Cardiac muscle cell (in vitro differentiated cells and primary cell): ENCODE results near the gene TMEM184A. TPM values are rescaled to one million over a fixed set of nuclear protein-coding genes. Genes with fewer than 3 reads are reported as not detected.

ENCODE experiments used
- DNase-seq, 2 donors: peaks; one replicate each; pipeline versions ENCODE4 v3.0.0 to v3.0.0-alpha.2; 2010 to 2017; ENCODE audit warnings: low read depth in 1 of 2, low spot score in 1 of 2
- H3K27ac ChIP-seq: fragments of 200-600 bp; sonication (generic); 2 replicates; pipeline ENCODE4 v1.5.1; 2016
- H3K27me3 ChIP-seq: fragments of 200-600 bp; sonication (generic); 2 replicates; pipeline ENCODE4 v1.6.0; 2016; ENCODE audit warnings: control low read depth
- H3K36me3 ChIP-seq: fragments of 200-600 bp; sonication (generic); 2 replicates; pipeline ENCODE4 v1.5.1; 2016; ENCODE audit warnings: control low read depth
- H3K4me1 ChIP-seq: fragments of 200-600 bp; sonication (generic); 2 replicates; pipeline ENCODE4 v1.8.1; 2017; ENCODE audit warnings: low read depth, mild to moderate bottlenecking, mixed run types
- H3K4me3 ChIP-seq: fragments of 200-600 bp; sonication (generic); 2 replicates; pipeline ENCODE4 v1.5.1; 2016; ENCODE audit warnings: mild to moderate bottlenecking
- H3K9me3 ChIP-seq: fragments of 200-600 bp; sonication (generic); 2 replicates; pipeline ENCODE4 v1.5.1; 2017; ENCODE audit warnings: low read depth, mild to moderate bottlenecking, control low read depth
- polyA plus RNA-seq: library from polyadenylated mRNA; unstranded; fragments of >200 nt; fragmentation: Nextera tagmentation; extraction: Ambion mirVana; gene quantifications from 2 replicates; pipeline ENCODE4 v1.2.1, GENCODE V29; 2016
- total RNA-seq: library from RNA; depleted of rRNA; stranded (reverse); fragments of >200 nt; gene quantifications from 2 replicates; pipeline ENCODE4 v1.2.3, GENCODE V29; 2016
- TF ChIP-seq, protein P1 (sequence below): IDR thresholded peaks from 2 replicates; pipeline ENCODE4 v1.5.1; 2012; ENCODE audit warnings: low read depth, mild to moderate bottlenecking, low read length

TMEM184A gene
- total and polyA plus RNA-seq, 2 experiments from 2014 or later: 2.1 to 3.0 TPM

DNA sequence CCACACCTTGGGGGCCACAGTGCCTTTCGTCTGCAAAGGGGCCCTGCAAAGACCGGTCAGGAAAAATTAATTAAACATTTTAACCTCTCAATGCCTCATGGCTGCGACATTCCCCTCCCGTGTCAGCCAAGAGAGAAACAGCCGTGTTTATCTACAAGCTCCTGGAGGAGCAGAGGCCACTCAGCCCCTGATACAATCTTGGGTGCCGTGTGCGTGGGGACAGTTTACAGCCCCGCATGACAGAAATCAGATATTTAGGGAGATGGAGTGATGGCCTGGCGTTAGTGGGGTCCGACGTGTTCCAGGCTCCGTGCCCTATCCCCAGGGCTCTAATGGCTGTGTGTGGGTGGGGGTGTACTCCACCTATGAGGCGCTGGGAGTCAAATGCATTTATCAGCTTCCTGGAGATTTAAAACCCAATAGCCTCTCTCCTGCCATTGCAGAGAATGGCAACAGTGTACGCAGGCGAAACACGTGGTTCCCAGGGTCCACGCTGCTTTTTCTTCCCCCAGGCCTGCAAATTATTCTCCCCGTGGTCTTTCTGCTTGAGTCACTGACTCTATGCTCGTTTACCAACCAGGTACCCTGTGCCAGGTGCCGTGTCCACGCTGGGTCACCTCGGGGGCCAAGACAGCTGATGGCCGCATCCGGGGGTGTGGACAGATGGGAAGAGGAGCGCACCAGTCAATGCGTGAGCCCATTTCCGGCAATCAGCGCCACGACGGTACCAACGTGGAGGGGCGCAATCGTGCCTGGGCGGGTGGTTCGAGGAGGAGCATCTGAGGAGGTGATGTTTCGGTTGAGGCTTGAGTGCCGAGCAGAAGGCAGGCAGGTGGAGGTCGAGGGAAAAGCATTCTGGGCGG lies 40.4 kb upstream of the TMEM184A start:
- Histone ChIP-seq H3K27me3 (peaks cover 13% of the 10 kb centered on the region), H3K36me3 (no peaks in the 10 kb centered on the region), H3K27ac (no peak overlapping the region), H3K4me1 (no peaks in the 10 kb centered on the region), H3K9me3 (no peaks in the 10 kb centered on the region), H3K4me3 (no peak overlapping the region)
- DNase-seq: no peak
- TF ChIP-seq, protein P1, sequence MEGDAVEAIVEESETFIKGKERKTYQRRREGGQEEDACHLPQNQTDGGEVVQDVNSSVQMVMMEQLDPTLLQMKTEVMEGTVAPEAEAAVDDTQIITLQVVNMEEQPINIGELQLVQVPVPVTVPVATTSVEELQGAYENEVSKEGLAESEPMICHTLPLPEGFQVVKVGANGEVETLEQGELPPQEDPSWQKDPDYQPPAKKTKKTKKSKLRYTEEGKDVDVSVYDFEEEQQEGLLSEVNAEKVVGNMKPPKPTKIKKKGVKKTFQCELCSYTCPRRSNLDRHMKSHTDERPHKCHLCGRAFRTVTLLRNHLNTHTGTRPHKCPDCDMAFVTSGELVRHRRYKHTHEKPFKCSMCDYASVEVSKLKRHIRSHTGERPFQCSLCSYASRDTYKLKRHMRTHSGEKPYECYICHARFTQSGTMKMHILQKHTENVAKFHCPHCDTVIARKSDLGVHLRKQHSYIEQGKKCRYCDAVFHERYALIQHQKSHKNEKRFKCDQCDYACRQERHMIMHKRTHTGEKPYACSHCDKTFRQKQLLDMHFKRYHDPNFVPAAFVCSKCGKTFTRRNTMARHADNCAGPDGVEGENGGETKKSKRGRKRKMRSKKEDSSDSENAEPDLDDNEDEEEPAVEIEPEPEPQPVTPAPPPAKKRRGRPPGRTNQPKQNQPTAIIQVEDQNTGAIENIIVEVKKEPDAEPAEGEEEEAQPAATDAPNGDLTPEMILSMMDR: no peak

DNA sequence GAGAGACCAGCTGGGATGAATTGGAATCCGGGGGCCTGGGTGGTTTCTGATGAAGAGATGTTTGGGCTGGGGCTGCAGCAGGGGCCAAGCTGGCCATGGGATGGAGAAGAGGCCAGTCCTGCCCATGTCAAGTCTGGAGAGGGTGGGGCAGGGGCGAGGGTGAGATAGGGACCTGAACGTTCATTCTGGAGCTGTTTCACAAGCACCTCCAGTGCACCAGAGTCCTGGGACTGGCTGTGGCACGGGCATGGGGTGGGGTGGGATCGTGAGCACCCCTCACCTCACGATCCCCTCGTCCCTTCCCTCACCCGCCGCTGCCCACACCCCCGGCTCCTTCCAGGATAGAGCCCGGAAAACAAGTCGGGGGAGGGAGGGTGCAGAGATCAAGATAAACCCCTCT lies 39.6 kb upstream of the TMEM184A start:
- H3K36me3 ChIP-seq: no peaks in the 10 kb centered on the region
- H3K4me3 ChIP-seq: no peak overlapping the region
- no peak for DNase-seq
- H3K4me1 ChIP-seq: no peaks in the 10 kb centered on the region
- H3K27ac ChIP-seq: no peak overlapping the region
- TF ChIP-seq, protein P1: no peak
- H3K9me3 ChIP-seq: no peaks in the 10 kb centered on the region
- peaks cover 19% of the 10 kb centered on the region for H3K27me3 ChIP-seq

DNA sequence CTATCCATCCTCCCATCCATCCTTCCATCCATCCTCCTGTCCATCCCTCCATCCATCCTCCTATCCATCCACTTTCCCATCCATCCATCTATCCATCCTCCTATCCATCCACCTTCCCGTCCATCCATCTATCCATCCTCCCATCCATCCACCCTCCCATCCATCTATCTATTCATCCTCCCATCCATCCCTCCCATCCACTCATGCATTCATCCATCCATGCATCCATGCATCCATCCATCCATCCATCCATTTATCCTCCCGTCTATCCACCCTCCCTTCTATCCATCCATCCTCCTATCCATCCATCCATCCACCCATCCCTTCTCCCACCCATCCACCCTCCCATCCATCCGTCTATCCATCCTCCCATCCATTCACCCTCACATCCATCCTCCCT lies 39.0 kb upstream of the TMEM184A start:
- TF ChIP-seq, protein P1: no peak
- Histone ChIP-seq H3K4me3 (no peak overlapping the region), H3K36me3 (no peaks in the 10 kb centered on the region), H3K27me3 (peaks cover 23% of the 10 kb centered on the region), H3K27ac (no peak overlapping the region), H3K4me1 (no peaks in the 10 kb centered on the region), H3K9me3 (no peaks in the 10 kb centered on the region)
- DNase-seq: no peak

DNA sequence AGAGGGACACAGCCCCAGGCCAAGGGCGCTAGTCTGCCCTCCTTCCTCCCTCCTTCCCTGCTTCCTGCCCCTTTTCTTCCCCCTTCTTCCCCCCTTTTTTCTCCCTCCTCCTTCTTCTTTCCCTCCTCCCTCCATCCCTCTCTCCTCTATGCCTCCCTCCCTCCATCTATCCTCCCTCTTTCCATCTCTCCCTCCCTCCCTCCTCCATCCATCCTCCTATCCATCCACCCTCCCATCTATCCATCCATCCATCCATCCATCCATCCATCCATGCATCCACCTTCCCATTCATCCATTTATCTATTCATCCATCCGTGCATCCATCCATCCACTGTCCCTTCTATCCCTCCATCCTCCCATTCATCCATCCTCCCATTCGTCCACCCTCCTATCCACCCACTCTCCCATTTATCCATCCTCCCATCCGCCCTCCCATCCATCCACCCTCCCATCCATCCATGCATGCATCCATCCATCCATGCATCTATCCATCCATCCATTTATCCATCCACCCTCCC lies 38.0 kb upstream of the TMEM184A start:
- Histone ChIP-seq H3K4me3 (no peak overlapping the region), H3K36me3 (no peaks in the 10 kb centered on the region), H3K9me3 (no peaks in the 10 kb centered on the region), H3K27me3 (peaks cover 23% of the 10 kb centered on the region), H3K4me1 (no peaks in the 10 kb centered on the region), H3K27ac (no peak overlapping the region)
- TF ChIP-seq, protein P1: no peak
- DNase-seq: no peak

DNA sequence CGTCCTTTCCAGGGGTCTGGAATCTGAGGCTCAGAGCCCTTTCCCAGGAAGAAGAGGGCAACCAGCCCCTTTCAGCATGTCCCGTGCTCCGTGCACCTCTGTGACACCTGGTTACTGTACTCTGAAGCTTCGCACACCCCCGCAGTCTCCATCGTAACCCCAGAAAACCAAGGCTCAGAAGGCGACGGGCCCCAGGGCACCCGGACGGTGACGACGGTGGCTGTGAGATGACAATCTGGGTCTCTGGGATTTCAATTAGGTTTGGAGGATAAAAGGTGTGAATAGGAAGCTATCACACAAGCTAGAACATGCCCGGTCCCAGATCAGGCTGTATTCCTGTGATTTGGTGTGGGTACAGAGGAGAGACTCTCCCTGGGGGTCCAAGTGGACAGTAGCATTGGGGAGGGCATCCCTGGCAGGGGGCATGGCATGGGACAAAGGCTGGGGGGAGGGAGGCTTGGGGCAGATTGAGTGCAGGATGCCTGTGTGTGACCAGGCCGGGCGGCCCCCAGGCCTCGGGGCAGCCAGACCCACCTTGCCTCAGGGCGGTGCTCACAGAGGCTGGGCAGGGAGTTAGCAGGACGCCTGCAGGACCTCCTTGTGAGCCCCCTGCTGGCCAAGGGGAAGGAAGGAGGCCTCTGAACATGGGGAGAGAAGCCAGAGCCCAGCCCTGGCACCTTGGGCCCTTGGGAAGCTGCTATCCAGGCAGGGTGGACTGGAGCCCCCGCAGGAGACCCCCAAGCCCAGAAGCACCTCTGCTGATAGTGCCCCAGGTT lies 37.3 kb upstream of the TMEM184A start:
- Histone ChIP-seq H3K36me3 (no peaks in the 10 kb centered on the region), H3K27me3 (peaks cover 23% of the 10 kb centered on the region), H3K4me3 (no peak overlapping the region), H3K4me1 (no peaks in the 10 kb centered on the region), H3K27ac (no peak overlapping the region), H3K9me3 (no peaks in the 10 kb centered on the region)
- TF ChIP-seq, protein P1: peak; percentile 34
- peak in 1 of 2 donors; percentile 5 for DNase-seq
